ENCODE results near the gene THBS2.

THBS2 gene

DNA sequence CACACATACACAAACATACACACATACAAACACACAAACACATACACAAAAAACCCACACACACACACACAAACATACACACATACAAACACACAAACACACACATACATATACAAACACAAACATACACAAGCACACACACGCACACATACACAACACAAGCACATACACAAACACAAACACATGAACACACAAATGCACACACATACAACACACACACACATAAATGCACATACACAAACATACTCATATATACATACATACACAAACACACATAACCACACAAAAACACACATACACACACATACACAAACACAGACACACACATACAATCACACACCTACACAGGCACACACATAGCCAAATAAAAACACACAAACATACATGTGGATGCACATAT lies 30.3 kb upstream of the THBS2 start:
- TF ChIP-seq, protein P1, sequence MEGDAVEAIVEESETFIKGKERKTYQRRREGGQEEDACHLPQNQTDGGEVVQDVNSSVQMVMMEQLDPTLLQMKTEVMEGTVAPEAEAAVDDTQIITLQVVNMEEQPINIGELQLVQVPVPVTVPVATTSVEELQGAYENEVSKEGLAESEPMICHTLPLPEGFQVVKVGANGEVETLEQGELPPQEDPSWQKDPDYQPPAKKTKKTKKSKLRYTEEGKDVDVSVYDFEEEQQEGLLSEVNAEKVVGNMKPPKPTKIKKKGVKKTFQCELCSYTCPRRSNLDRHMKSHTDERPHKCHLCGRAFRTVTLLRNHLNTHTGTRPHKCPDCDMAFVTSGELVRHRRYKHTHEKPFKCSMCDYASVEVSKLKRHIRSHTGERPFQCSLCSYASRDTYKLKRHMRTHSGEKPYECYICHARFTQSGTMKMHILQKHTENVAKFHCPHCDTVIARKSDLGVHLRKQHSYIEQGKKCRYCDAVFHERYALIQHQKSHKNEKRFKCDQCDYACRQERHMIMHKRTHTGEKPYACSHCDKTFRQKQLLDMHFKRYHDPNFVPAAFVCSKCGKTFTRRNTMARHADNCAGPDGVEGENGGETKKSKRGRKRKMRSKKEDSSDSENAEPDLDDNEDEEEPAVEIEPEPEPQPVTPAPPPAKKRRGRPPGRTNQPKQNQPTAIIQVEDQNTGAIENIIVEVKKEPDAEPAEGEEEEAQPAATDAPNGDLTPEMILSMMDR (IDR thresholded peaks at IDR 0.05; ENCODE audit: insufficient read depth, low read length, missing control alignments): no peak
- no peak for DNase-seq (ENCODE audit: low read depth, low spot score)
- ChIA-PET POLR2A (no interaction called here), CTCF (no interaction called here)
- H3K4me3 ChIP-seq (ENCODE audit: low read depth, low read length): no peak overlapping the region

DNA sequence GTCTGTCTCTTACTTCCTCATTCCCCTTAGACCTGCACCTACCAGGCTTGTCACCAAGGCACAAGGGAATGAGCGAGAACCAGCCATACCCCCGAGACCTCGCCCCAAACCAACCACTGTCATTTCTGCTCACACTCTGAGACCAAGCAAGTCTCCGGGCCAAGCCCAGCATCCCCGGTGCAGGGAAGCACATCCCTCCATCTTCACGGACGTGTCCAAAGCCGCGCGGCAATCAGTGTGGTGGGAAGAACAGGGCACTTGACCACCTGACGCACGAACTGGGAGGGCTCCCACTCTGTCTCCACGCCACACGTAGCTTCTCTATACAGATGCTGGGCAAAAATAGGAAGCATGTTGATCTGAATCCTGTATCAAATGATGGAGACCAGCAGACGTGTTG lies 28.4 kb upstream of the THBS2 start:
- CTCF ChIA-PET: no interaction called here
- POLR2A ChIA-PET: no interaction called here
- DNase-seq (ENCODE audit: low read depth, low spot score): no peak
- TF ChIP-seq, protein P1 (IDR thresholded peaks at IDR 0.05; ENCODE audit: insufficient read depth, low read length, missing control alignments): no peak
- H3K4me3 ChIP-seq (ENCODE audit: low read depth, low read length): no peak overlapping the region

DNA sequence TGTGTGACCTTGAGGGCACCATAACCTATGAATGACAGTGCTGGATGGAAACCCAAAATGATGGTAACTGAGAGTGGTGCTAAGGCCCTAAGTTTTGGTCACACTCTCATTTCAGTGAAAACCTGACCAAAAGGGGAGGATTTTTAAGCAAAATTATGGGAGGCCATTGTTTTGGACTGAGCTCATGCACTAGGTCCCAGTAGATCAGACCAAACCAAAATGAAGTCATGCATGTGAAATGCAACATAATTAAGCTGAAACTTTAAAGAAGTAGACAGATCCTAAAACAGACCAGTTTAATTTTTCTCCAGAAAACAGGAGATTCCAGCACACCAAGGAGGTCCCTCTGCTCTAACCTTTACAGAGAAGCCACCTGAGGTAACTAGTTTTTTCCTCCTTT lies 24.0 kb upstream of the THBS2 start:
- H3K4me3 ChIP-seq (ENCODE audit: low read depth, low read length): no peak overlapping the region
- DNase-seq (ENCODE audit: low read depth, low spot score): no peak
- POLR2A ChIA-PET: no interaction called here
- CTCF ChIA-PET: interaction anchor here (1.1 kb wide), 1 partner anchor 363 kb away, joined by 5 read pairs; no protein-coding TSS in a partner anchor
- TF ChIP-seq, protein P1 (IDR thresholded peaks at IDR 0.05; ENCODE audit: insufficient read depth, low read length, missing control alignments): no peak

DNA sequence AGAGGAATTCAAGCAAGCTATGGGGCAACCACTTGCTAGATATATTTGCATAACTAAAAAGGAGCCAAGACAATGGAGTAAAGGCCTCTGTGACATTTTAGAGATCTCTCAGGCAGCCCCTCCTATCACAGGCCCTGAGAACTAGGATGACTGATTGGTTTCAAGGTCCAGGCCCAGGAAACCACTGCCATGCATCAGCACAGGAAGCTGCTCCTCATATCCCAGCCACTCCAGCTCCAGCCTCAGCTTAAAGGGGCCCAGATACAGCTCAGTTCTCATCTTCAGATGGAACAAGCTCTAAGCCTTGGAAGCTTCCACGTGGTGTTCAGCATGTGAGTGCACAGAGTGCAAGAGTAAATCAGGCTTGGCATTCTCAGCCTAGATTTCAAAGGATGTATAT lies 21.1 kb upstream of the THBS2 start:
- no peak for DNase-seq (ENCODE audit: low read depth, low spot score)
- POLR2A ChIA-PET: interaction anchor here (0.6 kb wide), 1 partner anchor 45 kb away, joined by 3 read pairs; no protein-coding TSS in a partner anchor
- H3K4me3 ChIP-seq (ENCODE audit: low read depth, low read length): no peak overlapping the region
- TF ChIP-seq, protein P1 (IDR thresholded peaks at IDR 0.05; ENCODE audit: insufficient read depth, low read length, missing control alignments): no peak
- CTCF ChIA-PET: interaction anchor here (0.9 to 1.5 kb wide), 2 partner anchors 9 to 318 kb away, joined by 3 to 4 read pairs; no protein-coding TSS in a partner anchor

- ChIA-PET POLR2A (no interaction called here), CTCF (no interaction called here)
- TF ChIP-seq, protein P1 (IDR thresholded peaks at IDR 0.05; ENCODE audit: insufficient read depth, low read length, missing control alignments): no peak
- DNase-seq (ENCODE audit: low read depth, low spot score): no peak
- H3K4me3 ChIP-seq (ENCODE audit: low read depth, low read length): no peak overlapping the region
Observed at GRCh38 chr6:169273511-169273910, 19.9 kb upstream of the THBS2 start.

DNA sequence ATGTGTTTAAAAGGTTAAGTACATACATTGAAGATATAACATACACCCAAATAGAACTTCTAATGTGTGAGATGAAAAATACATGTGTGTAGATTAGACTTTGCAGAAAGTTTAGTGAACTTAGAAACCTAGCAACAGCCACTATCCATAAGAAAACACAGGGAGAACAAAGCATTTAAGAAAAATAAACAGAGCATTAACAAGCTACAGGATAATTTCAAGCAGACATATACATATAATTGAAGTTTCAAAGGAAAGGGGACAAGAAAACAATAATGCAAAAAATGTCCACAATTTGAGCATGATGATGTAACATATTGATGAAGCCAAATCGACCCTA lies 18.2 kb upstream of the THBS2 start:
- TF ChIP-seq, protein P1 (IDR thresholded peaks at IDR 0.05; ENCODE audit: insufficient read depth, low read length, missing control alignments): no peak
- no peak overlapping the region for H3K4me3 ChIP-seq (ENCODE audit: low read depth, low read length)
- no peak for DNase-seq (ENCODE audit: low read depth, low spot score)
- ChIA-PET CTCF (interaction anchor here (1.3 kb wide), 1 partner anchor 20 kb away, joined by 3 read pairs; no protein-coding TSS in a partner anchor), POLR2A (no interaction called here)

All from AG04449 (cell line).